Kidney epithelial cell (primary cell): Measurements from ENCODE around the gene RAB40C. TPM values are rescaled to one million over a fixed set of nuclear protein-coding genes. Genes with fewer than 3 reads are reported as not detected.

Source experiments
- DNase-seq: peaks from one replicate; pipeline ENCODE4 v3.0.0-alpha.2; 2010; ENCODE audit warnings: low read depth
- H3K27me3 ChIP-seq: 2 replicates; pipeline ENCODE4 v1.6.0; 2011; ENCODE audit warnings: low read length; ENCODE audit not compliant: control insufficient read depth, insufficient read depth
- H3K36me3 ChIP-seq: 2 replicates; pipeline ENCODE4 v1.5.1; 2011; ENCODE audit warnings: low read length; ENCODE audit not compliant: control insufficient read depth, insufficient read depth
- H3K4me3 ChIP-seq: 2 replicates; pipeline ENCODE4 v1.5.1; 2011; ENCODE audit warnings: low read depth, mild to moderate bottlenecking, control low read depth, low read length
- total RNA-seq: library from RNA; depleted of rRNA; stranded (reverse); fragments of >200 nt; gene quantifications from 2 replicates; pipeline ENCODE4 v1.2.3, GENCODE V29; 2015
- TF ChIP-seq, protein P1 (sequence below): IDR thresholded peaks from 2 replicates; pipeline ENCODE4 v1.5.1; 2011; ENCODE audit warnings: mild to moderate bottlenecking, moderate library complexity, low read length, control low read depth, inconsistent platforms; ENCODE audit not compliant: insufficient read depth, poor library complexity, severe bottlenecking

The RAB40C gene
- total RNA-seq, 1 donor from 2014 or later: 16.5 TPM

DNA sequence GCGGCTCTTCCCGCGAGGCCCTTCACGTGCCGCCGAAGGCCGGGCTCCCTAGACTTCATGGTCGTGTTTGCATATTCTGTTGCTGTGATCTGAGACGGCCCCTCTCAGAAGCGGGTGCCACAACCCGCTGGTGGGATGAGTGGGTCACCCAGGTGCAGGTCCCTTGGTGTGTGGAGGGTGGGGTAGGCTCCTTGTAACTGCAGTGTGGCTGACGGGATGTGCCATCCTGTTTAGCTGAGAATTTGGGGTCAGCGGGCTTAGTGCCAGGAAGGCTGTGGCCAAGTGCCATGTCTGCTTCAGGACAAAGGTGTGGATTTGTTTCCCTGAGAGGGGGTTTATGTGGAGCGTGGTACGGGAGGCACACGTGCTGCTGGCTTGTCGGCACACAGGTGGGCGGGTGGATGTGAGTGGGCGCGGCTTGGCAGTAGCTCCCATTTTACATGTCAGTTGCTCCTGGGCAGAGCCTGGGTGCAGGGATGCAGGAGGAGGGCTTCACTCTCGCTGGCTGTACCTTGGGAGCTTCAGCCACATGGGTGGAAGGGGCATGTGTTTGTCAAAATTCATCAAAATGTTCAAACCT is 31.8 kb downstream of the RAB40C start:
- no peak for DNase-seq
- peaks cover 2% of the 10 kb centered on the region for H3K36me3 ChIP-seq
- no peak overlapping the region for H3K4me3 ChIP-seq
- TF ChIP-seq, protein P1, sequence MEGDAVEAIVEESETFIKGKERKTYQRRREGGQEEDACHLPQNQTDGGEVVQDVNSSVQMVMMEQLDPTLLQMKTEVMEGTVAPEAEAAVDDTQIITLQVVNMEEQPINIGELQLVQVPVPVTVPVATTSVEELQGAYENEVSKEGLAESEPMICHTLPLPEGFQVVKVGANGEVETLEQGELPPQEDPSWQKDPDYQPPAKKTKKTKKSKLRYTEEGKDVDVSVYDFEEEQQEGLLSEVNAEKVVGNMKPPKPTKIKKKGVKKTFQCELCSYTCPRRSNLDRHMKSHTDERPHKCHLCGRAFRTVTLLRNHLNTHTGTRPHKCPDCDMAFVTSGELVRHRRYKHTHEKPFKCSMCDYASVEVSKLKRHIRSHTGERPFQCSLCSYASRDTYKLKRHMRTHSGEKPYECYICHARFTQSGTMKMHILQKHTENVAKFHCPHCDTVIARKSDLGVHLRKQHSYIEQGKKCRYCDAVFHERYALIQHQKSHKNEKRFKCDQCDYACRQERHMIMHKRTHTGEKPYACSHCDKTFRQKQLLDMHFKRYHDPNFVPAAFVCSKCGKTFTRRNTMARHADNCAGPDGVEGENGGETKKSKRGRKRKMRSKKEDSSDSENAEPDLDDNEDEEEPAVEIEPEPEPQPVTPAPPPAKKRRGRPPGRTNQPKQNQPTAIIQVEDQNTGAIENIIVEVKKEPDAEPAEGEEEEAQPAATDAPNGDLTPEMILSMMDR: no peak
- no peaks in the 10 kb centered on the region for H3K27me3 ChIP-seq

DNA sequence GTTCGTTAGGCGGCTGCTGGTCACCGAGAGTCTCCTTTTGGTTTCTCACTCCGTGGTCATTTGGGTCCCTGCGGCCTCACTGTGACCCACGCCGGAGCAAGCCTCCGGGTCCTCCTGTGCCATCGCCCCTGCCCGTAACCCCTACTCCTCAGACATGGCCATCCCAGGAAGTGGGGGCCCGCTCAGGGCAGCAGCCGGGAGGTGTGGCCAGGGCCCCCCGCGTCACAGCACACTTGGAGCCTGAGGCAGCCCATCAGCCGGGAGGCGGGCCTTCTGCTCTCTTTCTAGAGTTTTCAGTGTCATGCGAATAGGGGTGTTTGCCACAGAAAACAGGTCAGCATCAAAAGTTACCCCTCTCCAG is 33.0 kb downstream of the RAB40C start:
- Histone ChIP-seq H3K27me3 (no peaks in the 10 kb centered on the region), H3K4me3 (no peak overlapping the region), H3K36me3 (peaks cover 2% of the 10 kb centered on the region)
- no peak for DNase-seq
- TF ChIP-seq, protein P1: no peak

DNA sequence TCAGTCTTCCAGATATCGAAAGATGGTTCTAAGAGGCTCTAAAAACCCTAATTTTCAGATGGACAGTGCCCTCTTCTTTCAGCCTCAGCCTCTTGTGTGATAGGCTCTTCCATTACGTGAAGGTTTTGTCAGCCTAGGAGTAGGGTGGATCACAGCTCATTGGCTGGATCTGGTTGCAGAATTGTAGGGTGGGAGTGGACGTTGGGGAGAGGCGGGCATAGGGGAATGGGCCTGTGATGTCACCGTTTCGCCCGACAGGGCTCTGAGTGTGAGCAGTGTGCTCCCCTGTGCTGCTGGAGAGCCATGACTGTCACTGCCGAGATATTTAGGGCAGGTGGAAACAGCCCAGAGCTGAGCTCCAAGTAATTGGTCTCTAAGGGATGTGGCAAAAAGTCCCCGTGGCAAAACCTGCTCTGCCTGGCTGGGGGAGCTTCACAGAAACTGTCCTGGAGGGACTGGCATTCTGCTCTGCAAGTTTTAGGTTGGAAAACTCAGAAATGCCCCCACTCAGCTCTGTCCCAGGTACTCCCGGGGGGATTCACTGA is 34.7 kb downstream of the RAB40C start:
- TF ChIP-seq, protein P1: no peak
- DNase-seq: no peak

DNA sequence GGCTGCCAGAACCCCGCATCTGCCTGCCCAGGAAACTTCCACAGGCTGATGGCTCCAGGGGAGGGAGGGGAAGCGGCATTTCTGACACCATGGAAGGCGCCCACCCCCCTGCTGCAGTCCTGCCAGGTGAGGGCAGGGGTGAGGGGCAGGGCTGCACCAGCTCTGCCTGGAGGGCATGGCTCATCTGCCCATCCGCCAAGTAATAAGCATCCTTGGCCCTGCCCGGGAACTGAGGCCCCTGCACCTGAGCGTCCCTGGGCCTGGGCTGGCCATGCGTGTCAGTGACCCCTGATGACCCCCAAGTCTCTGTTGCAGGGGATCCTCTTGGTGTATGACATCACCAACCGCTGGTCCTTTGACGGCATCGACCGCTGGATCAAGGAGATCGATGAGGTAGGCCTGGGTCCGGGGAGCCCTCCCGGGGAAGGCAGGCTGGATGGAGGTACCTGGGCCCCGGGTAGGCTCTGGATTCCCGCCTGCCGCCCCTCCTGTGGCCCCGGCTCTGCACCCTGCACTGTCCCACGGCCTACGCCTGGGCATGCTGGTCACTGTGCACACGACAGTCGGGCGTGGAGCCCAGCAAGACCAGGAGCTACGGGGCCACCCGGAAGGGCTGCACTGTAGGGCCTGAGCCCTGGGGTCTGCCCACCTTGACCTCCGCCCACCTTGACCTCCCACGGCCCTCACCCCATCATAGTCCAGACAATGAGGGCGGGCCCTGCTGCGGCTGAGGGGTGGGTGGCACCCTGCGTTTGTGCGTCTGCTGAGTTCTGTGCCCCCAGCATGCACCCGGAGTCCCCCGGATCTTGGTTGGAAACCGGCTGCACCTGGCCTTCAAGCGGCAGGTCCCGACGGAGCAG is 35.5 kb downstream of the RAB40C start:
- H3K27me3 ChIP-seq: no peaks in the 10 kb centered on the region
- no peak for DNase-seq
- peaks cover 2% of the 10 kb centered on the region for H3K36me3 ChIP-seq
- TF ChIP-seq, protein P1: no peak
- H3K4me3 ChIP-seq: no peak overlapping the region

More for the DNA sequence above, 34.7 kb downstream of the RAB40C start:
- Histone ChIP-seq H3K27me3 (no peaks in the 10 kb centered on the region), H3K36me3 (peaks cover 2% of the 10 kb centered on the region), H3K4me3 (no peak overlapping the region)

DNA sequence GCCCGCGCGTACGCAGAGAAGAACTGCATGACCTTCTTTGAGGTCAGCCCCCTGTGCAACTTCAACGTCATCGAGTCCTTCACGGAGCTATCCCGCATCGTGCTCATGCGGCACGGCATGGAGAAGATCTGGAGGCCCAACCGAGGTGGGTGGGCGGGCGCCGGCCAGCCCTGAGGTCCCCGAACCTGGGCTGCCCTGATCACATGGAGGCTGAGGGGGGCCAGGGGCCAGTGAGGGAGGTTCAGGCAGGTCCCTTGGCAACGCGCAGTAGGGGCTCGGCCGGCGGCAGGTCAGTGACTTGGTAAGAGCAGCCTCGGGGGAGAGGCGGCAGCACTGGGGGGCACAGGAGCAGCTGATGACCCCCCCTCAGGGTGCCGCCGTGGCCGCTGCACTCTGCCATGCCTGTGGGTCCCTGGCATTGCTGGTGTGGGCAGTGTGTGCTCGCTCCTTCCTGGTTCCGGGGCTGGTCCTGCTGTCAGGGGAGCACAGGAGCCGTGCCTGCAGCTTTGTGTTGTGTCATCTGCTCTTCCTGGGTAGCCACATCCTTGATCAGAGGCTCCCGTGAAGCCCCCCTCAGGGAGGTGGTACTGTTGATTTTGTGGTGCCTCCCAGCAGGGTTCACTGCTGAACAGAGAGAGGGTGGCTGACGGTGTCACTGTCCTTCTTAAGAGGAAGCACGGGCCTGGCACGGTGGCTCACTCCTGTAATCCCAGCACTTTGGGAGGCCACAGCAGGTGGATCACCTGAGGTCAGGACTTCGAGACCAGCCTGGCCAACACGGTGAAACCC is 36.3 kb downstream of the RAB40C start:
- DNase-seq: no peak
- no peak overlapping the region for H3K4me3 ChIP-seq
- H3K36me3 ChIP-seq: peaks cover 2% of the 10 kb centered on the region
- peaks cover 3% of the 10 kb centered on the region for H3K27me3 ChIP-seq
- TF ChIP-seq, protein P1: no peak
